NB4 (cell line): ENCODE results near the gene CDKAL1.

Source experiments
- DNase-seq: peaks from one replicate; pipeline ENCODE4 v3.0.0; 2010; ENCODE audit warnings: low read depth
- H3K4me3 ChIP-seq: one replicate; pipeline ENCODE4 v1.5.1; 2011; ENCODE audit warnings: mild to moderate bottlenecking, low read depth, low read length, moderate library complexity
- MAX ChIP-seq: IDR thresholded peaks from 2 replicates; pipeline ENCODE4 v1.6.1; 2011; ENCODE audit warnings: low read depth, low read length
- MYC ChIP-seq: IDR thresholded peaks from 2 replicates; pipeline ENCODE4 v1.6.1; 2011; ENCODE audit warnings: low read depth, low read length
- POLR2A ChIP-seq: IDR thresholded peaks from 2 replicates; pipeline ENCODE4 v1.6.1; 2011; ENCODE audit warnings: mild to moderate bottlenecking; ENCODE audit not compliant: insufficient read length; ENCODE audit errors: extremely low read depth
- TF ChIP-seq, protein P1 (sequence below): IDR thresholded peaks from one replicate; pipeline ENCODE4 v1.5.1; 2012; ENCODE audit warnings: low read depth, low read length

The CDKAL1 gene

GRCh38 chr6:21171801-21172200 lies 637.5 kb downstream of the CDKAL1 start:
- no peak for DNase-seq
- TF ChIP-seq, protein P1, sequence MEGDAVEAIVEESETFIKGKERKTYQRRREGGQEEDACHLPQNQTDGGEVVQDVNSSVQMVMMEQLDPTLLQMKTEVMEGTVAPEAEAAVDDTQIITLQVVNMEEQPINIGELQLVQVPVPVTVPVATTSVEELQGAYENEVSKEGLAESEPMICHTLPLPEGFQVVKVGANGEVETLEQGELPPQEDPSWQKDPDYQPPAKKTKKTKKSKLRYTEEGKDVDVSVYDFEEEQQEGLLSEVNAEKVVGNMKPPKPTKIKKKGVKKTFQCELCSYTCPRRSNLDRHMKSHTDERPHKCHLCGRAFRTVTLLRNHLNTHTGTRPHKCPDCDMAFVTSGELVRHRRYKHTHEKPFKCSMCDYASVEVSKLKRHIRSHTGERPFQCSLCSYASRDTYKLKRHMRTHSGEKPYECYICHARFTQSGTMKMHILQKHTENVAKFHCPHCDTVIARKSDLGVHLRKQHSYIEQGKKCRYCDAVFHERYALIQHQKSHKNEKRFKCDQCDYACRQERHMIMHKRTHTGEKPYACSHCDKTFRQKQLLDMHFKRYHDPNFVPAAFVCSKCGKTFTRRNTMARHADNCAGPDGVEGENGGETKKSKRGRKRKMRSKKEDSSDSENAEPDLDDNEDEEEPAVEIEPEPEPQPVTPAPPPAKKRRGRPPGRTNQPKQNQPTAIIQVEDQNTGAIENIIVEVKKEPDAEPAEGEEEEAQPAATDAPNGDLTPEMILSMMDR, result no peak
- TF ChIP-seq MYC (no peak), POLR2A (no peak), MAX (no peak)
- no peak overlapping the region for H3K4me3 ChIP-seq

- no peak for DNase-seq
Observed at GRCh38 chr6:21173031-21173430, 638.8 kb downstream of the CDKAL1 start.

GRCh38 chr6:21173678-21174077 lies 639.4 kb downstream of the CDKAL1 start:
- DNase-seq, result no peak
- H3K4me3 ChIP-seq, result no peak overlapping the region
- no peak for TF ChIP-seq POLR2A
- TF ChIP-seq MAX, result no peak
- TF ChIP-seq MYC, result no peak
- TF ChIP-seq, protein P1, result no peak

More at GRCh38 chr6:21173031-21173430, 638.8 kb downstream of the CDKAL1 start:
- TF ChIP-seq MAX (no peak), POLR2A (no peak), MYC (no peak)
- TF ChIP-seq, protein P1, result no peak
- no peak overlapping the region for H3K4me3 ChIP-seq

DNA sequence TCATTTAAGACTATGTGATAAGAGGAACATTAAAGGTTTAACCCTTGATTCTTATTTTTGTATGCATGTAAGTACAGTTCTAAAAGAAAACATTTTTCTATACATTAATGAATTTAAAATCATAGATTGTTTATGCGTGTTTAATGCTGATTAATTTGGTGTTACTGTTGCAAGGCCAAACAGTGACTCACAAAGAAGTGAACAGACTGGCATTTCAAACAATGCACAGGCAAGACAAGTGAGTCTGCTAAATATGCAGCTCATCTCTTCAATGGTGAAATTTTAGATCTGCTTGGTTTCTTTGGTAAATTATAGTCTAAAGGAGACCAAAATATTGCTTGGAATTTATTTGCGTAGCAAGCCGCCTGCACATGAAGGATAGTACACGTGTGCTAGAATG lies 641.9 kb downstream of the CDKAL1 start:
- DNase-seq, result no peak
- no peak overlapping the region for H3K4me3 ChIP-seq
- TF ChIP-seq, protein P1, result no peak
- TF ChIP-seq MYC, result no peak
- no peak for TF ChIP-seq POLR2A
- TF ChIP-seq MAX, result no peak

GRCh38 chr6:21180155-21180554 lies 645.9 kb downstream of the CDKAL1 start:
- no peak overlapping the region for H3K4me3 ChIP-seq
- TF ChIP-seq MYC (no peak), POLR2A (no peak), MAX (no peak)
- no peak for DNase-seq

DNA sequence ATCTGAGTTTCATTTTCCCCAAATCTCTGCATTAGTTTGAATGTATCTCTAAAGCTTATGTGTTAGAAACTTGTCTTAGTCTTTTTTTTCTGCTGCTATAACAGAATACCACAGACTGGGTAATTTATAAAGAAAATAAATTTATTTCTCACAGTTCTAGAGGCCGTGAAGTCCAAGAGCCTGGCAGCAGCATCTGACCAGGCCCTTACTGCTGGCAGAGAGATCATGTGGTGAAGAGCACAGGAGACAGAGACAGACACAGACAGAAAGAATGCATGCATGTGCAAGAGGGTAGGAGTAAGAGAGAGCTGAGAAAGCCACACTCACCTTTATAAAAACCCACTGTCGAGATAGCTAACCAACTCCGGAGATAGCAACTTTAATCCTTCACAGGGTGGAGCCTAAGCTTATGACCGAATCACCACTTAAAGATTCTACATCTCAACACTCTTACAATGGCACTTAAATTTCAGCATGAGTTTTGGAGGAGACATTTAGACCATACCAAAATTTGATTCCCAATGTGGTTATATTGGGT lies 646.6 kb downstream of the CDKAL1 start:
- H3K4me3 ChIP-seq, result no peak overlapping the region
- DNase-seq, result no peak
- no peak for TF ChIP-seq MAX
- TF ChIP-seq, protein P1, result no peak
- no peak for TF ChIP-seq MYC
- TF ChIP-seq POLR2A, result no peak
